Embryonic facial prominence (tissue), 1 donor: Measurements from ENCODE around the gene AURKAIP1.
A peak's percentile ranks its signal among the peaks of the same experiment; 100 is the strongest.

Source experiments
- DNase-seq: peaks from one replicate; pipeline ENCODE4 v3.0.0-alpha.2; 2016; ENCODE audit errors: extremely low spot score

AURKAIP1 gene

DNA sequence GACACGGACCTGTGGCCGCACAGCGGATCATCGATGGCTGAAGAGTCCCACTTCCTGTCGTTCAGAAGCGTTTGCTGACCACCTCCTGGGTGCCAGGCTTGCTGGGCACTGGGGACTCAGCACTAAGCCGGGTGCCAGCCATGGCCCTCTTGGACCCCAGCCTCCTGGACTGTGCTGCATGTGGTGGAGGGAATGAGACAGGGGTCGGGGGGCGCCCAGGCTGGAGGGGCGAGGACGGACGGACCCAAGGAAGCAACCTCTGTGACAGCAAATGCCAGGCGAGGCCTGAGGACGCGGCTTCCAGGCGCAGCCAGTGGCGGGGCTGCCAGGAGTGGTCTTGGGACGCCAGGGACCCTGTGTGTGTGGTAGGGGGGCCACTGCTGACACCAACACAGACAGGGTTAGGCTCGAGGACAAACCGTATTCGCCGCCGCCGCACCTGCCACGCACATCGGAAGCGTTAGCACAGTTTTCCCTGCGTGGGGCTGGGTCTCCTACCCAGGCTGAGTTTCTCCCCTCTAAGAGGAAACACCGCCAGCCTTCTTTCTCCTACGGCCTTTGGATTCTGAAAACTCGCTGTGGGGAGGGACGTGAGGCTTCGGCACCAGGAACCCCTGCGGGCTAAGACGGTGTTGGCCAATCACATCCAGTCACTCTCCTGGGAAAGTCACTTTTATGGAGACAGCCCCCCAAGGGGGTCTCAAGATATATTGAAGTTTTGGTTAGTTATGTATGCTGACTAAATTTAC lies 13.6 kb downstream of the AURKAIP1 start:
- no peak for DNase-seq

GRCh38 chr1:1360506-1361169 lies 14.4 kb downstream of the AURKAIP1 start:
- DNase-seq, result no peak

DNA sequence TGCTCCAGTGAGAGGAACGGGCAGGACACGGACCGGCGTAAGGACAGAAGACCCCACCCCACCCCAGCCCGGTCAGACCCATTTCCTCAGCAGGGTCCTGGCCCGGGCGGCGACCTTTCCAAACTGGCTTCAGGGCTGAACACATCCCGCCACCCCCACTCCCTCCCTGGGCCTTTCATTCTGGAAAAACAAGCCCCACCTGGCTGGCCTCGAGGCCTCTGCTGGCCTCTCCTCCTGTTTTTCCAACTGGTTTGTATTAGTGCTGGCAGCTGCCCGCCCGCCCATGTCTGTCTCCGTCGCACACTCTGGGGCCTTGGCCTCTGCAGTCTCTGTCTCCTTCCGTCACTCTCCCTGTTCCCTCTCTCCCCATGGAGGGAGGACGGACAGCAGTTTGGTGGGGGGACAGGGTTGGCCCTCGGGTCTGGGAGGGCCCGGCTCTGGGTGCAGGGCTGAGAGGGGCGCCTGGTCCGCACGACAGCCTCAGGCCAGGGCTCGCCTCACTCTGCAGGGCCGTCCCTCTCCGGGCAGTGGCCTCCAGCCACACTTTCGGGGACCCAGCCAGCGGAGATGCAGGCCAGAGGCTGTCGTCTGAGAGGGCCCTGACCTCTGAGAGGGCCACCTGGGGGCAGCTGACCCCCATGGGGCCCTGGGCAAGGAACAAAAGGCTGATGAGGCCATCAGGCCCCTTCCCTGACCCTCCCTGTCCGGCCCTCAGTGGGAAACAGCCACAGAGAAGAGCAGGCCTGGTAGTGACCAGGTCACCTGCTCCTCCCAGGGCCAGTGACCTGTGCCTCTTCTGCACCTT lies 15.1 kb downstream of the AURKAIP1 start:
- peak; percentile 49 for DNase-seq

- peak; percentile 77 for DNase-seq
Measured at GRCh38 chr1:1359308-1359663, 15.7 kb downstream of the AURKAIP1 start.

- peak; percentile 57 for DNase-seq
Measured at GRCh38 chr1:1358433-1359271, 16.4 kb downstream of the AURKAIP1 start, which contains the start of gene MXRA8. Gene MXRA8 (minus strand): TSS chr1:1358555. CDS start chr1:1358504, 51 bp downstream.

DNA sequence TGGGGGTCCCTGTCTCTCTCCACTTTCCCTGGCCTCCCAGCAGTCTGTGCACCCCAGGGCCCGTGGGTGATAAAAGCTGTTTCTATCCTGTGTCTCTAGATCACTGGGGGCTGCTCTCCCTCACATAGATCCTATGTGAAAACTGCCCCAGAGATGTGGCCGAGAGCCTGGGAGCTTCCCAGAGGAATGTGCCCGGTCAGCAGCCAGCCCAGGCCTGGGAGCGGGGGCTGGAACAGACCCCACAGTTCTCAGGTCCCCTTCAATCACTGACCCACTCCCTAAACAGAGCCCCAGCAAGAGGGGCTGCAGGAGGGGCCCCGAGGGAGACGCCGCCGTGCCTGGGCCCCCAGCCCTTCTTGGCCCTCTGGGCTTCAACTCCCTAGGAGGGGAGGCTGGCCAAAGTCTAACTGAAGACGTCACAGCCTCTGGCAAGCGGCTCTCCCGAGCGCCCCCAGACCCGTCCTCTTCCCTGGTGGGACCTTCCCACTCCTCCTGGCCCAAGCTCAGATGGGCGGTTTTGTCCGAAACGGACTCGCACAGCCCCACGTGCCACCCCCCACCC lies 17.1 kb downstream of the AURKAIP1 start:
- DNase-seq, result no peak

DNA sequence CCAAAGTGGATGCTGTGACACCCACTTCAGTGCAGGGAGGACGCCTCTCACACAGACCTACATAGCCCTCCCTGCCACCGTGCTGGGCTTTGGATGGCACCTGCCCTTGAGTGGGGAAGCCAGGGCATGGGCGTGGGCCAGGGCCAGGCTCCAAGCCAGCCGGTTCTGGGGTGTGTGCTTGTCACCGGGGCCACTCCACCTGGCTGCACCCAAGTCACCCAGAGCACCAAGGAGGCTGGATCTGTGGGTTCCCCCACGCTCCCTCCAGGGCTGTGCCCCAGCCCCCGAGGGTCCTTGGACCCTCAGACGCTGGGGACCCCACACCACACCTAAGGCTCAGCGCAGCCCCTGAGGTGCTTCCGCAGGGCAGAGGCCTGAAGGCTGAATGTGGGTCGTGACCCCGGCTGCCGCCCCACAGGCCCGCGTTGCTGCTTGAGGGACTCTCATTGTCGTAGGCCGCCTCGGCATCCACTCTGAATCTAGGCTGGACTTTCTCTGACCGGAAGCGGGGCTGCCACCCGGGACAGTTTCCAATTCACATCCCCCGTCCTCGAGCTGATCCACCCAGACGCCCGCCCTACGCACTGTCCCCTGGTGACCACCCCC lies 18.1 kb downstream of the AURKAIP1 start:
- no peak for DNase-seq

DNA sequence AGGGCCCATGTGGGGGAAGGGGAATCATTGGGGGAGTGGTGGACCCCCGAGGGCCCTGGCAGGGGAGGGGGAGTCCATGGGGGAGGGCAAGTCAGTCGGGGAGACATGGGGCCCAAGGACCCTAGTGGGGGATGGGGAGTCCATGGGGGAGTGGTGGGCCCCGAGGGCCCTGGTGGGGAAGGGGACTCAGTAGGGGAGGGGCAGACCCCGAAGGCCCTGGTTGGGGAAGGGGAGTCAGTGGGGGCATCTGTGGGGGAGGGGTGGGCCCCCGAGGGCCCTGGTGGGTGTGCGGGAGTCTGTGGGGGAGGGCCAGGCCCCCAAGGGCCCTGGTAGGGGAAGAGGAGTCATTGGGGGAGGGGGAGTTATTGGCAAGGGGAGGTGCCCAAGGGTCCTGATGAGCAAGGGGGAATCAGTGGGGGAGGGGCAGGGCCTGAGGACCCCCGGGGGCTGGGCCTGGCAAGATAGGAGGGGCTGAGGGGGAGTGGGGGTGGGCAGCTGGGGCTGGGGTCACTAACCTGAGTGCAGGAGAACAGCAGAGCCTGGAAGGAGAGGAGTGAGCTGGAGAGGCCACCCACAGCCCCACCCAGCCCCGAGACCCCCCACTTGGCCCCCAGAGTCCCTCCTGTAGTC lies 18.7 kb downstream of the AURKAIP1 start:
- no peak for DNase-seq

DNA sequence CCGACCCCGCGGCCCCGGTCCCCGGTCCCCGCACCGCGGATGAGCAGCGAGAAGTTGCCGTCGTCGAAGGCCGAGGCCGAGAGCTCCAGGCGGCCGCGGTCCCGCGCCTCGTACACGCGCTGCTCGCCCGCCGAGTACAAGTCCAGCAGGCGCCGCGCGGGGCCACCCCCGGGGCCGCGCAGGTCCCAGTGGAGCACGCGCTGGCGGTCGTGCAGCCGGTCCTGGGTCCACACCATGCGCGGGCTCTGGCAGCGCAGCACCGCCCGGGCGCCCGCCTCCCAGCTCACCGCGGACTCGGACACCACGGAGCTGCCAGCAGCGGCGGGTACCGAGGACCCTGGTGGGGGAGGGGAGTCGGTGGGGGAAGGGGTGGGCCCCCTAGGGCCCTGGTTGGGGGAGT lies 19.6 kb downstream of the AURKAIP1 start:
- DNase-seq, result no peak

DNA sequence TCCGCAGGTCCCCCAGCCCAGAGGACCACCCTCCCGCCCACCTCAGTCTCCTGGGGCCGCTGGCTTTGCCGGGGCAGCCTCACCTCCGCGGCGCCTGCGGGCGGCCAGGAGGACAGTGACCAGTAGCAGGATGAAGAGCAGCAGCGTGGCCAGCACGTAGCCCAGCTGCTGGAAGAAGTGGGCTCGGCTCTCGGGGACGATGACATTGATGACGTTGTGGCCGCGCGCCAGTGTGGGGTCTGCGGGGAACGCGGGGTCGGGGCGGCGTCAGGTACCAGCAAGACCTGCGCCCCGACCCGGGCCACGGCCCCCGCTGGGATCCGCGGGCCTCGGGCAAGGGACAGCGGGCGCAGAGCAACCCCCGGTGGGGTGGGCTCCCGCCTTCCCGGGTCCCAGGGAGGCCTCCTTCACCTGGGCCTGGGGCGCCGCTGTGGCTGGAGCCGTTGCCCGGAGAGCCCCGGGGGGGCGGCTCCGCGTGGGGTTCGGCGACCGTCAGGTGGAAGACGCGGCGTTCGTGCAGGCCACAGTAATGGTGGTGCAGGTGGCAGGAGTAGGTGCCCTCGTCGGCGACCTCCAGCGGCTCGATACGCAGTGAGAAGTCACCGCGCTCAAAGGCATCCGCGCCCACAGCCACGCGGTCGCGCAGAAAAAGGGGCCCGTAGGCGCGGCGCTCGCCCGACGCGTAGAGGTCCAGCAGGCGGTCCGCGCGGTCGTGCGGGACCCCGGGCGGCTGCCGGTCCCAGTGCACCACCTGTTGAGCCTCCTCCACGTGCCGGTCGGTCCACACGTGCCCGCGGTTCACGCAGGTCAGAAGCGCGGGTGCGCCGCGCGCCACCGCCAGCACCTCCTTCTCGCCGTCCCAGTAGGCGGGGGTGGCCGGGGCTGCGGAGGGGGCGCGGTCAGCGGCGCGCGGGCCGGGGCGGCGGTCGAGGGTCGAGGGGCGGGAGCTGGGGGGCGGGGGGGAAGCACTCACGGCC lies 20.4 kb downstream of the AURKAIP1 start:
- DNase-seq, result no peak

DNA sequence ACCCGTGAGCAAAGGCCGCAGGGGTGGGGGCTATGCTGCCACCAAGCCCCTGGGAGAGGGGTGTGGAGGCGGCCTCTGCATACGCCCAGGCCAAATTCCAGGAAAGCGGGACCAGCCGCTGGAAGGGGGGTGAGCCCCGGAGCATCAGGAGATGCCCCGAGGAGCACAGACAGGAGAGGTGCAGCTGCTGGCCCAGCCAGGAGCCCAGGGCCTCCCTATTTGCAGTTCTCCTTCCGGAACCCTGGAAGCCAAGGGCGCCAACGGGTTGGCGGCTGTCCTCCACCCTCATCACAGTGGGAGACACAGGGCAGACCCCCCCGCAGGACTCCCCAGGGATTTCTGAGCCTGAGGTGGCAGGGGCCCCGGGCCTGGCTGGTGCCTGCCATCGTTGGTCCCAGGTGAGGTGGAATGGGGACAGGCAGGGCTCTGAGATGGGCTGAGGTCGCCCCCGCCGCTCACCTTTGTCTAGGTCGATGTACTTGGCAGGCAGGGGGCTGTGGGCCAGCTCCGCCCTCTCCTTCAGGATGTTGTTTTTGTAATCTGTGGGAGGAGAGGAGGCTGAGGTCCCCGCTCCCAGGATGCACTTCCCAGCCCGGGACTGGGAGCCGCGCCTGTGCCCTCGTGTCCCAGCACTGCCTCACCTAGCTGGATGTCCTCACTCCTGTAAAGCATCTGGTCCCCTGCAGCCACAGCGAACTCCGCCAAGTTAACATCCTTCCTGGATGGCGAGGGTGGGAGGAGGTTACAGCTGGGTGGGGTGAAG lies 21.4 kb downstream of the AURKAIP1 start:
- no peak for DNase-seq

DNA sequence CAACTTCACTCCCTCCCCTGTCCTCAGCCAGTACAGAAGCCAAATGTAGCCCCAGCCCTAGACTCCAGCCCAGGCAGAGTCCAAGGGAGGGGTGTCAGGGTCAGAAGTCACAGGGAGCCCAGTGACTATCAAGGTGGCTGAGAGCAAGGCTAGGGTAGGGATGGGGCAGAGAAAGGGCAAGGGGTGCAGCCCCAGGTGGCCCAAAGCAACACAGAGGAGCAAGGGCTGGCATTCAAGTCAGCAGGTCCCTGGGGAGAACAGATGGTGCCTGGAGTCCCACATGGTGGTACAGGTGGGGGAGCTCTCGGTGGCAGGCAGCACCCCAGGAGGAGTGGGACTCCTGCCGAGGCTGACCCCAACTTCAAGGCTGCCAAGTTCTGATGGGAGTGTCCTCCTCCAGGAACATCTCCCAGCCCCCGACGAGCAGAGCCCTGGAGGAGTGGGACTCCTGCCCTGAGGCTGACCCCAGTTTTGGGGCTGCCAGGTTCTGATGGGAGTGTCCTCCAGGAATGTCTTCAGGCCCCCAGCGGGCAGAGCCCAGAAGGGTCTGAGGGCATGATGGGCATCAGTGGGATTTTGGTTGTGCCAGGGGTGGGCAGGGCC lies 22.1 kb downstream of the AURKAIP1 start:
- DNase-seq, result no peak

DNA sequence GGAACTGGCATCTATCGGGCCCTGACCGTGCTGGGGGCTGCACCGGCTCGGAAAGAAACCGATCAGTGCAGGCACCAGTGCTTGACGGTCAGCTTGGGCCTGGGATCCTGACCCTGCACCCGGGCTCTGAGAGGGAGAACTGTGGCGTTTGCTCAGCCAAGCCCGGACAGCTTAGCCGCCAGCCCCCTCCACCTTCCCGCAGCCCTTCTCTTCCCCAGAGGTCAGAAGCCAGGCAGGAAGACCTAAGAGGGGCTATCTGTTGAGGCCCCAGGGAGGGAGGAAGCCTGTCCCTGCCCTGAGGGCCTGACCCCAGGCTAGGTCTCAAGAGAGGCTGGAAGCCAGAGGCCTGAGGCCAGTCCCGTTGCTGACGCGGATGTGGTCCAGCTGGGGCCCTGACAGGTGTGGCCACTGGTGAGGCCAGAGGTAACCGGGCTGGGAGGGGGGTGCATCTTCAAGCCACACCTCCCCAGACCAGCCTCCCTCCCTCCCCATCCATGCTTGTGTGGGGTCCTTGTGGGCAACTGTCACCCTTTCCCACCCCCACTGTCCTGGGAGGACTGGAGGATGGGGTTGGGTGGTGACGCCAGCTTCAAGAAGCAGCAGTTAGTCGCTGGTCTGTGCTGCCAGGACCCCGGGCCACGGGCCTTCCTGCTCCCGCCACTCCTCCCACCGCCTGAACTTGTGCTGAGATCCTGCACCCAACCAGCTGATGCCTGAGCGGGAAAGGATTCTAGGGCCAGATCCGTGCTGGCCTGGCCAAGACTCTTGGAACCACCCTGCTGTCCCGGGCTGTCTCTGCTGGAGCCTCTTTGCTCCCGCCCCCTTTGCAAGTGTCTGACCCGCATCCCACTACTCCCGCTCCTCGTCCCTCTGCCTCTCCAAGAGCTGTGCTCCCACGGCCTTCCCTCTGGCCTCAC lies 23.2 kb downstream of the AURKAIP1 start:
- DNase-seq, result no peak

GRCh38 chr1:1349256-1350012 lies 25.6 kb downstream of the AURKAIP1 start, which contains the start of gene DVL1:
Gene DVL1 (minus strand): TSS chr1:1349418. CDS start chr1:1349065, 353 bp downstream.
- no peak for DNase-seq

- no peak for DNase-seq
Measured at GRCh38 chr1:1348420-1349255, 26.4 kb downstream of the AURKAIP1 start.
